Mucosa of descending colon (tissue), 3 donors: ENCODE measurements around the gene OSBPL2. TPM values are rescaled to one million over a fixed set of nuclear protein-coding genes. Genes with fewer than 3 reads are reported as not detected.

ENCODE experiments used
- ATAC-seq: fragments of 200-7000 bp; cut with Tn5 transposase; one replicate; pipeline ENCODE4 v1.9.1; 2020; ENCODE audit warnings: mild to moderate bottlenecking, moderate library complexity
- DNase-seq, 3 donors: peaks; one replicate each; pipeline ENCODE4 v3.0.0-alpha.2; 2020
- H3K36me3 ChIP-seq: fragments of 200-600 bp; one replicate; pipeline ENCODE4 v1.8.0; 2021; ENCODE audit warnings: low read depth, mild to moderate bottlenecking
- H3K4me1 ChIP-seq: fragments of 200-600 bp; one replicate; pipeline ENCODE4 v1.8.0; 2021; ENCODE audit warnings: low read depth, mild to moderate bottlenecking
- H3K4me3 ChIP-seq: fragments of 200-600 bp; one replicate; pipeline ENCODE4 v1.8.0; 2021; ENCODE audit warnings: mild to moderate bottlenecking
- H3K9me3 ChIP-seq: fragments of 200-600 bp; one replicate; pipeline ENCODE4 v1.8.0; 2021; ENCODE audit warnings: mild to moderate bottlenecking
- intact Hi-C, 2 donors: fragments of 100-400 bp; cut with DNase I in 1 of 2; cut with micrococcal nuclease in 1 of 2; formaldehyde crosslinking; loops; one replicate each; pipeline versions ENCODE4 v1.11.0 to v1.11.1; 2022; cut with DNase I, micrococcal nuclease
- total RNA-seq, 3 donors: library from RNA; stranded (reverse); fragmentation: NEBNext Ultra II Directional in 2 of 3; extraction: Animal tissue kit (Norgen Biotek cat#: 25700) in 2 of 3; gene quantifications; one replicate each; pipeline versions ENCODE4 v1.2.1 to v1.2.4, GENCODE V29; 2021 to 2023
- TF ChIP-seq, protein P1 (sequence below): fragments of 200-600 bp; IDR thresholded peaks from one replicate; pipeline ENCODE4 v1.8.0; 2022; ENCODE audit warnings: antibody characterized with exemption, mild to moderate bottlenecking
- donor health status: DM: no; HTN: no; CAD: no; lungs with moderate emphysema.
- donor health status: DM: no; HTN: no; CAD: no.
- donor health status: DM: no; HTN: yes; CAD: no.

Gene OSBPL2
- total RNA-seq, 3 donors from 2014 or later: 87.0 to 111 (median 91.6) TPM

- TF ChIP-seq, protein P1, sequence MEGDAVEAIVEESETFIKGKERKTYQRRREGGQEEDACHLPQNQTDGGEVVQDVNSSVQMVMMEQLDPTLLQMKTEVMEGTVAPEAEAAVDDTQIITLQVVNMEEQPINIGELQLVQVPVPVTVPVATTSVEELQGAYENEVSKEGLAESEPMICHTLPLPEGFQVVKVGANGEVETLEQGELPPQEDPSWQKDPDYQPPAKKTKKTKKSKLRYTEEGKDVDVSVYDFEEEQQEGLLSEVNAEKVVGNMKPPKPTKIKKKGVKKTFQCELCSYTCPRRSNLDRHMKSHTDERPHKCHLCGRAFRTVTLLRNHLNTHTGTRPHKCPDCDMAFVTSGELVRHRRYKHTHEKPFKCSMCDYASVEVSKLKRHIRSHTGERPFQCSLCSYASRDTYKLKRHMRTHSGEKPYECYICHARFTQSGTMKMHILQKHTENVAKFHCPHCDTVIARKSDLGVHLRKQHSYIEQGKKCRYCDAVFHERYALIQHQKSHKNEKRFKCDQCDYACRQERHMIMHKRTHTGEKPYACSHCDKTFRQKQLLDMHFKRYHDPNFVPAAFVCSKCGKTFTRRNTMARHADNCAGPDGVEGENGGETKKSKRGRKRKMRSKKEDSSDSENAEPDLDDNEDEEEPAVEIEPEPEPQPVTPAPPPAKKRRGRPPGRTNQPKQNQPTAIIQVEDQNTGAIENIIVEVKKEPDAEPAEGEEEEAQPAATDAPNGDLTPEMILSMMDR: no peak
- H3K36me3 ChIP-seq: no peaks in the 10 kb centered on the region
- no peaks in the 10 kb centered on the region for H3K9me3 ChIP-seq
- no peaks in the 10 kb centered on the region for H3K4me1 ChIP-seq
- intact Hi-C loops: no loop called here
- H3K4me3 ChIP-seq: no peak overlapping the region
- ATAC-seq: peak; percentile 11
- peak in 2 of 3 donors; percentile 3 to 19 for DNase-seq
Observed at GRCh38 chr20:62202083-62202395, 36.3 kb upstream of the OSBPL2 start.

- no peak overlapping the region for H3K4me3 ChIP-seq
- TF ChIP-seq, protein P1: no peak
- no peaks in the 10 kb centered on the region for H3K36me3 ChIP-seq
- no peaks in the 10 kb centered on the region for H3K9me3 ChIP-seq
- peak in 2 of 3 donors; percentile 3 to 38 for DNase-seq
- intact Hi-C loops: no loop called here
- no peak for ATAC-seq
- no peaks in the 10 kb centered on the region for H3K4me1 ChIP-seq
Observed at GRCh38 chr20:62202676-62203377, 35.5 kb upstream of the OSBPL2 start.

DNA sequence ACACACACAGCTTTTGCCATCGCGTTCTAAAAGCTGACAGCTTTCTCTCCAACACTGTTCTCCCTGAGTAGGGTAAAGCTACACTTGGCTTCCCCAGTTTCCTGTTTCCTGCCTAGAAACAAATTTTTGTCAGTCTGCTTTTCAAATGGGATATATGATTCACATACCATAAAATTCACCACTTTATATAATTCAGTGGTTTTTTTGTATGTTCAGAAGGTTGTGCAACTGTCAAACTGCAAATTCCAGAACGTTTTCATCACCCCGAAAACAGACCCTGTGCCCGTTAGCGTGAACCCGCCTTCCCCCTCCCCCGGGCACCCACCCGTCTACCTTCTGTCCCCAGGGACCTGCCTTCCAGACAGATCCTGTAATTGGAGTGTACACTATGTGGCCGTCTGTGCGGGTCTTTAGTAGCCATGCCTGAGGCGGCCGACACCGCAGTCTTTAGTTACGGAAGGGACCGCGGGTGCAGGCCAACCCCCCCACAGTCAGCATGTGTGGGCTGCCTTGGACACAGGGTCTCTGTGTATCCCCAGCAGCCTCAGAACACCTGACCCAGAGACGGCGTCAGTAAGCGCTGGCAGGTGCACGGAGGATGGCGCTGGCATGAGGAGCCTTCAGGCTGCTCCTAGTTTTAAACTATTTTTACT lies 34.8 kb upstream of the OSBPL2 start:
- Histone ChIP-seq H3K4me3 (no peak overlapping the region), H3K9me3 (no peaks in the 10 kb centered on the region), H3K36me3 (no peaks in the 10 kb centered on the region), H3K4me1 (no peaks in the 10 kb centered on the region)
- ATAC-seq (no peak), DNase-seq (peak in 1 of 3 donors; percentile 27)
- TF ChIP-seq, protein P1: no peak
- intact Hi-C loops: no loop called here

- no peaks in the 10 kb centered on the region for H3K36me3 ChIP-seq
- H3K4me1 ChIP-seq: no peaks in the 10 kb centered on the region
- TF ChIP-seq, protein P1: no peak
- intact Hi-C loops: no loop called here
- no peak overlapping the region for H3K4me3 ChIP-seq
- H3K9me3 ChIP-seq: no peaks in the 10 kb centered on the region
- ATAC-seq (no peak), DNase-seq (peak in 2 of 3 donors; percentile 15 to 36)
Observed at GRCh38 chr20:62205618-62206387, 32.5 kb upstream of the OSBPL2 start.

DNA sequence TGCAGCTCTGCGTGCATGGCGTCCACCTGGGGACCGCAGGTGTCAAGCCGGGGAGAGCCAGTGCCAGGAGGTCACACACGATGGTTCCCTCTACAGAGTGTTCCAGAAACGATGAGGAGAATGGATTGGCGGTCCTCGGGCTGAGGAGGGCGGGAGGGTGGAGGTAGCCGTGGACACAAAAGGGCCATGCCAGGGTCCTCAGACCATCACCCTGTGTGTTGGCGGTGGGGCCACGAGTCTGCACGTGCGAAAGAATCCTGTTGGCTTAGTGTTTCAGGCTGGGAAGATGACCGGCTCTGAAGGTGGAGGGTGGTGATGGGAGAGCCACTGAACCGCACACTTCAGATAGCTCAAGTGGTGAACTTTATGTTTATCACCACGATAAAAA lies 31.9 kb upstream of the OSBPL2 start:
- TF ChIP-seq, protein P1: no peak
- H3K4me3 ChIP-seq: no peak overlapping the region
- intact Hi-C loops: no loop called here
- H3K9me3 ChIP-seq: no peaks in the 10 kb centered on the region
- H3K4me1 ChIP-seq: no peaks in the 10 kb centered on the region
- no peaks in the 10 kb centered on the region for H3K36me3 ChIP-seq
- DNase-seq (peak in 1 of 3 donors; percentile 17), ATAC-seq (no peak)
